Stimulated activated CD8-positive, alpha-beta memory T cell treated with anti-CD3 and anti-CD28 coated beads, Interleukin-12 subunit alpha, Interleukin-12 subunit beta, amount 100 ng/mL, for 1 hour (primary cell): ENCODE results near the gene HHLA2.

ENCODE experiments used
- DNase-seq: peaks from one replicate; pipeline ENCODE4 v3.0.0-alpha.2; 2020; ENCODE audit warnings: low read depth

HHLA2 gene

DNA sequence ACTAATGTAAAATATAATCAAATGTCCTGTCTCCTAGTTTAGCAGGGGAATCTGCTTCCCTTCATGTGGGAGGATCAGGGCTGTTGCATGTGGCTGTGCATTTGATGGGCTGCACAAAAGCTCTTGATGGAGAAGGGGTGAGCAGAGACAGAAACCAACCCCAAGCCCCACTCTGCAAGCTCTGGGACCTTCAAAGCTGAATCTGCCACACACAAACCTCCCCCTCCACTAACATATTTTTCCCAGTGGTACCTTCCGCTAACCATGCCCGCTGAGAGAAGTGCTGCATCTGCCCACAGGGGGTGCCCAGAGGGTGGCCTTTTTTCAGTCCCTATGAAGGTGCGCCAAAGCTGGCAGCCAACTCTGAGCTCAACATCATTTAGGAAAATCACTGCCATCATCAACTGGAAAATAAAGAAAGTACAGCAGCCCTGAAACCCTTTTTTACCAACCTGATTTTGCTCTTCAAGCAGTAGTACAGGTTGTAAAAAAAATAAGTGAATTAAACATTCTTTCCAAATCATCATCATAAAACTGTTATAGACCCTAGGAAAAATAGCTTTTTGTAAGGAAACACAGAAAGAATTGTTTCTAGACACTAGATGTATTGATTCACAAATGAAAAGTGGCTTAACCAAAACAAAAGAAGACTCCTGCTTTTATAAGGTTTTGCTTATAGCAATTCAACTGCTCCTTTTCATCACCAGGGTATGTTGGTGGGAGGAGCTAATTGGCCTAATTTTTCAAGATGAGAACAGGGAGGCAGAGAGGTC lies 97.0 kb downstream of the HHLA2 start:
- DNase-seq: no peak

DNA sequence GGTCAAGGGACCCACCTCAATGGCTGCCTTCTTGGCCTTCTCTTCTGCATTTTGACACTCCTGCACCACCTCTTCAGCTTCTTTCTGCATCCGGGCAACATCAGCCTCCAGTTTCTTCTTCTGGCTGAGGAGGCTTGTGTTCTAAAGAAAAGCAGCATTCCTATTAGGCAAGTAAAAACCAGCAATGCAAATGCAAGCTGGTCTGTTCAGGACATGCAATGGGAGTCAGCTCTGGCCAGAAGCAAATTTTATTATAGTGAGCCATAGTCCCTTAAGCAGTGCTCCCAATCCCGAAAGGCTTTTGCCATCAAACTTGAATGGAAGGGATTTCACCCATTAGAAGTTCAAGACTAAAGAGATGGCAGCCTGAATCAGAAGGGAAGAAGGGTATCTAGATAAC lies 97.7 kb downstream of the HHLA2 start:
- no peak for DNase-seq

DNA sequence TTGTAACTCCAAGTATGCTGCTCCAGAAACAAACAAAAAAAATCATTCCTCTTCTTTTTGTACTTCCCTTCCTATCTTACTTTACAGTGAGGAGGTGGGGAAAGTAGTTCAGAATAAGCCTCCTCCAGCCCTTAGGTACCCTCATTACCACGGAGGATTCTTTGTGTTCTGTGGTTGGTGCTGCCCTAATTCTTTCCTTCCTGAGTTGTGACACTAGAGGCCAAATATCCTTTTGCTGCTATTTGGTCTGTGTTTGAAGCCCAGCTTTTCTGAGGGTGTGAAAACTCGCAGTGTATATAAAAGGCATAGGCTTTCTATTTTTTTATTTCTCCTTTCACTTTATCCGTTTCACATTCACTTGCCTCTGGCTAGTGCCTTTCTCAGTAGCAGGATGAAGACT lies 98.2 kb downstream of the HHLA2 start:
- DNase-seq: no peak

DNA sequence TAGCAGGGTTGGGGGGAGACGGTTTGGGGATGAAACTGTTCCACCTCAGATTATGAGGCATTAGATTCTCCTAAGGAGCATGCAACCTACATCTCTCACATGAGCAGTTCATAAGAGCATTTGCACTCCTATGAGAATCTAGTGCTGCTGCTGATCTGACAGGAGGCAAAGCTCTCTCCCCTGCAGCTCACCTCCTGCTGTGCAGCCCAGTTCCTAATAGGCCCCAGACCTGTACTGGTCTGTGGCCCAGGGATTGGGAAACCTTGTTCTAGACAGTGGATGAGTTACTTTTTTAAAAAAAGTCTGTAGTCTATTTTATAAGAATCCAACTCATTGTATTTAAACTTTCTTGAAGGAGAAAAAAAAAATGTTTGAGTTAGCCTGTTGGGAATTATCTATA lies 100.0 kb downstream of the HHLA2 start:
- DNase-seq: no peak

DNA sequence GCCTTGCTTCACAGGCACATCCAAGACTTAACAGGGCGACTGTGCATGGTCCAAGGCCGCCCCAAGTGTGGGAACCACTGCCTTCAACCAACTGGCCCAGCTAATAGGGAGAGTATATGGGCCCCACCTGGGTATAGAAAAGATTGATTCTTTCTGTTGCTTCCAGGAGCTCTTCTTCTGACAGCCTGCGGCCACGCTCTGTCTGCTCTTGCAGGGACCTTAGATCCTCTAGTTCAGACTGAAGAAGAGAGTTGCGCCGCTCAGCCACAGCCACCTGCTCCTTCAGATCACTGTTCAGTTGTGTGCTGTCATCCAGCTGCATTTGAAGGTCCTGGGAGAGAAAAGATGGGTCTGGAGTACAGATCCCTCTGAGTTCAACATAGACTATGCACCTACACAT lies 102.2 kb downstream of the HHLA2 start:
- no peak for DNase-seq

DNA sequence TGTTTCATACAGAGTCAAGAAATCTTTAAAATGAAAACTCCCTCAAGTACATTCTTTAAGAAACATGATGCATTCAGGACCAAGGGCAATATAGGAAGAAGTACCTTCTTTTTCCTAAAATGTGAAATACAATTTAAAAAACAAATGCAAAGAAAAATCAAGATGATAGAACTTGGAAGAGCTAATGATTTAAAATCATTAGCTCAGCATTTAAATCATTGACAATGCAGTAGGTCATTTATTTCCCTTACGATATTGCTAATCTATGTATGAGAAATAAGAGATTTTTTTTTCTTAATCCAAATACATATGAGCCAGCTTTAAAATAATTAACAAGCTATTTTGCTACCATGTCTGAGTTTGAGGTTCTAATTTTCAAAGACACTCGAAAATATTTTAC lies 105.5 kb downstream of the HHLA2 start:
- no peak for DNase-seq

DNA sequence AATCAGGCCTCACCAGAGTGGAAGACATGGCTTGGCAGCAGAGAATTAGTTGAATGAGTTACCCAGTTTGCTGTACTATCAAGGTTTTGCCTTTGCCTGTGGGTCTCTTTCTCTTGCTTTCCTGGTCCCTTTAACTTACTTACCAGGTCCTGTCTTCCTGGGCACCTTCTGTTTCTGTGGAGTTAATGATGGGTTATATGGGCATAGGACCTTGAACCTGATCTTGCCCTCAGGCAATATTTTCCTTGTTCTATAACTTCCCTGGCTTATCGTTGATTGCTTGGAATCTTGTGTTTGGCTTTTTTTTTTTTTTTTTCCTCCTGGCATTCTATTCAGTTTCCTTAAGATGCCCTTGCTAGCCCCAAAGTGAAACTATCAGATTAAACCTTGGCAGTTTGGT lies 106.8 kb downstream of the HHLA2 start:
- no peak for DNase-seq

DNA sequence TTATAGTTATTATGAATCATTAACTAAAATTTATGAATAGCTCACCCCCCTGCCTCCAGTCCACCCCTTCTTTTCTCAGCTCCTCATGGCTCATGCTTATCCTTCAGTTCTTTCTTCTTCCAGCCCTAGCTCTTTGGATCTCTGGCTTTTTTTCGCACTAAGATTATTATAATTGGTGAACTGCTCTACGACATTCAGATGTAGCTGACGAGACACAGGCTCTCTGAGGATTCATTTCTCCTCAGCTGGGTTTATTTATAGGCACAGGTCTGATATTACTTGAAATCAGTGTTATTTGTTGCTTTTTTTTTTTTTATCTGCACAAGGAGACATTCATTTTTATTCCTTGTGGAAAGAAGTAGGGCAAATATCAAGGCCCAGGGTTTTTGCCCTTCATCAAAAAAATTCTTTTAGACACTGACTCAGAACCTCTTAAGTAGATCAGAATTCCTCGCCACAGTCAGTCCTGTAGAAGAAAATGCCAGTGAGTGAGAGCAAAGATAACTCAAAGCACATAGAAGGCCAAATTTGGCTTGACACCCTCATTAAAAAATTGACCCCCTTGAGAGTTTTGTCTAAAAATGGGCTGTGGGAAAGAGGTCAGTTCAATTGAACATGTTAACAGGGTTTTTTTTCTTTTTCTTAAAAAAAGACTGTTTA lies 107.5 kb downstream of the HHLA2 start:
- DNase-seq: no peak

DNA sequence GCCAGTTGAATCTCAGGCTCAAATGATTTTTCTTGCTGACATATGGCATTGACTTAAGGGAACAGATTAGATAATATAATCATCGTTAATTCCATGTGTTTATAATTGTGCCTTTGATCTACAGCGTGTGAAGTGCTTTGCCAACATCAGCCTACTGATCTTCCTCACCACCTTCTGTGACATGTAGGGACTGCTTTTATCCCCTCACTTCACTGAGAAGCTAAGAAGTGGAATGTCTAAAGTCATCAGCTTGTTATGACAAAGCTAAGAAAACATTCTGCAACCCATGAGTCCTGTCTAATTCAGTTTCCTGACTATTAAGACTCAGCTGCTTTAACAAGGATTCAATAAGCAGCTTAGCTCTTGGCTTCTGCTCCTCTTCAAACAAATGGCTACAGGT lies 108.0 kb downstream of the HHLA2 start:
- no peak for DNase-seq

DNA sequence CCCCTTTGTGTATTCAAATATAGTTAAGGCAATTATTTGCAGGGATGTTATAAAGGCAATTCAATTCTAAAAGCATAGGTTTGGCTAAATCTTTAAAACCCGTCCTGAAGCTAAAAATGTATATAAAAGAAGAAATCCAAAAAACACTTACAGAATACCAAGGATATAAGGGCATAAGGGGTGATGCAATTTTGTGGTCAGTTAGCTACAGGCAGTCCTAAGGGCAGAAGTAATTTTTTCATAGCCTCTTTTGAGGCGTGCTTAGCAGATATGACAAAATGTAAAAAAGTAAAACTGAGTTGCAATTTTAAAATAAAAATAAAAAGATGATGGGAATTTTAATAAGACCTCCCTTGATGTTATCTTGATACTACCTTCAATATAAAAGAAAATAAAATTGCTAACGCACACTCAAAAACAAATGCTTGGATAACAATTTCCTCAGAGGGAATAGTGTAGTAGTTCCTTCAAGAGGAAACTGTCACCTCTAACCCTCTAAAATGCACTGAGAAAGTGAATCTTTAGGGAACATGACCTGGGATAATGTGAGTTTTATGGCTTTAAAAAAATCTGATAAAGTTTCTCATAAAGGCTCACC lies 109.8 kb downstream of the HHLA2 start:
- DNase-seq: no peak

DNA sequence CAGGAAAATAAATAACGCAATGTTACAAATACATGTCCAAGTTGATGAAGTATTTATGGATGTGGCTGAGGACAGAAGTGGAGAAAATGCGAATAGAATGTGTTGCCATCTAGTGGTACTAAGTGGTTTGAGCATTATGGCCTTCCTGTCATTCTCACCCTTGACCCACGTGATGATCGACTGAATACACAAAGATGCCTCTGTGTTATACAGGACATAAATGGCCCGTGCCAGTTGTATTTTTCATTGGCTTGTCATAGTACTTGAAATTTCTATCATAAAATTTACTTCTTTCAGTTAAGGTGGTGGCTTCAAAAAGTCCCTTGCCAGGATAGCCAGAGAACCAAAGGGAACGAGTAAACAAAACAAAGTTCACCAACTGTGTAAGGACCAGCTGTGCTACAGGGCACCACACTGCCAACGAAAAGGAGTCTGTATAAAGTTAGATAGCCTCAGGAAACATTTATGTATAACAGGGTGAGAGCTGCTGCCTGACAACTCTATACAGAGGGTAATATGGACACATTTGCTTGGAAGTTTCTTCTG lies 110.4 kb downstream of the HHLA2 start:
- no peak for DNase-seq

DNA sequence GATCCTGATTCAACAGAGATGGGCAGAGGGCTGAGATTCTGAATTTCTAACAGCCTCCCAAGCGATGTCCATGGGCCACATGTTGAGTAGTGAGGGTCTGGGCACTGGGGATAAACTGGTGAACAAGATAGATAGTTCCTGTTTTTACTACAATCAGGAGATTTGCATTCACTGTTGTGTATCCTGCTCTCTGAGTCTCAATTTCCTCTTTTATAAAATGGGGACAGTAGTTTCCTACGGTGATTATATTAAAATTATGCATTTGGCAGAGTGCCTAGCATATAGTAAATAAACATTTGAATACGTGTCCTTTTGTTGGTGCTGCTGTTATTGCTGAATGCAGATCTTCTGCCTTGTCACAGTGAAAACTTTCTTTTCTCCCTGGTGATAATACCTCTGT lies 111.5 kb downstream of the HHLA2 start:
- no peak for DNase-seq

DNA sequence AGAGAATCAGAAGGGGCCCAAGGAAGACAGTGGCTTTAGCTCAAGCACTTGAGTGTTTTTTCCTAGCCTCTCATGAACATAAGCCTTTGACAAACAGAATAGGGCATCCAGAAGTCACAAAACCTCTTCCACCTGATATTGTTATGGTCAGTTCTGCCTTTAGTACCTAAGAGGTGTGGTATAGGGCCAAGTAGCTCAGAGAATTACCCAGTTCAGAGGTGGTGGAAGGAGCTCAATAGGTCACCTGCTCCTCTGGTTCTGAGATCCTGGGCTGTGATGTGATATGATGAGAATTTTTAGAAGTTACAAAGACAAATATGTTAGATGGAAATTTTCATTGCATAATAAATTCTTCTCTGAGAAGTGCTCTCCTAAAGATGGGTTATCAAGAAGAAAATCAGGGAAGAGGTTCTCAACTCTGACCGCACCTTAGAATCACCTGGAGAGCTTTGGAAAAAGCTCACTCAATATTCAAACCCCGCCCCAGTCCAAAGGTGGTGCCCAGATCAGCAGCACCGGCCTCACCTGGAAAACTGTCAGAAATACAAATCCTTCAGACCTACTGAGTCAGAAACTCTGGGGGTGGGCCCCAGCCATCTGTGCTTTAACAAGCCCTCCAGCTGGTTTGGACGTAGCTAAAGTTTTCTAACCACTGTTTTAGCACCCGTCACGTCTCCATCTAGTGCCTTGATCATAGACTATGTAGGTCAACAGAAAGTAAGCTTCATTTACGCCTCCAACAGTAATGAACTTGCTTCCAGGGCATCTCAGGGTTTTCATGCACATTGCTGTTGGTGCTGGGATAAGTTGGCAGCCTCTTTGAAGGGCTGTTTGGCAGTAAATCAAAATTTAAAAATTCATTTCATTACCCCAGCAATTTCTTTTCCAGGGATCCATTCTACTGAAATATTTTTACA lies 112.8 kb downstream of the HHLA2 start:
- DNase-seq: no peak

DNA sequence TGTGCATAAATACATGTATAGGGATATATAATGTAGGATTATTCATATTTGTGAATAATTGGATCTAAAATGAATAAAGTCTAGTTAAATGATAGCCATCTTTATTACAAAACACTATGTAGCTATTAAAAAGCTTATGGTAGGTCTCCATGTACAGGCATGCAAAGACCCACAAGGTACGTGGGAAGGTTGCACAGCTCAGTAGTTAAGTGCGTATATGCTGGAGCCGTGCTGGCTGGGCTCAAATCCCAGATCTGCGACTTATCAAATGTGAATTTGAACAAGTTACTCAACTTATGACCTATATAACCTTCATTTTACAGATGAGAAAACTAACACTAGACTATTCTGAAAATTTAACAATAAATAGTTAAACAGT lies 113.4 kb downstream of the HHLA2 start:
- DNase-seq: no peak

DNA sequence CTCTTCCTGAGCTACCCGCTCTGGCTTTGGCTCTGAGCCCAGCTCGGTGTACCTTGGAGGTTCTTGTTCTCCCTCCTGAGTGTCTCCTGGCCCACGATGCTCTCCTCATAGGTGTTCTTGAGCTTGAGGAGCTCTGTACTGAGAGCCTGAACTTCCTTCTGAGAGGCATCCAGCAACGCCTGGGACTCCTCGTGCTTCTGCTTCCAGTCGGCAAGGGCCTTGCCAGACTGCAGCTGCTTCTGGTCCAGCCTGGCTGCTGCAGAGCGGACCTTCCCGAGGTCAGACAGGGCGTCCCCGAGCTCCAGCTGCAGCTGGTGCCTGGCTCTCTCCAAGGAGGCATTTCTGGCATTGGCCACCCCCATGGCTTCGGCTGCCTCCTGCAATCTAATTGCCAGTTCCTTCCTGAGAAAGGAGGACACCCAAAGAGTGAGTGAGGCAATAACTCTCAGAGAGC lies 114.2 kb downstream of the HHLA2 start:
- no peak for DNase-seq

DNA sequence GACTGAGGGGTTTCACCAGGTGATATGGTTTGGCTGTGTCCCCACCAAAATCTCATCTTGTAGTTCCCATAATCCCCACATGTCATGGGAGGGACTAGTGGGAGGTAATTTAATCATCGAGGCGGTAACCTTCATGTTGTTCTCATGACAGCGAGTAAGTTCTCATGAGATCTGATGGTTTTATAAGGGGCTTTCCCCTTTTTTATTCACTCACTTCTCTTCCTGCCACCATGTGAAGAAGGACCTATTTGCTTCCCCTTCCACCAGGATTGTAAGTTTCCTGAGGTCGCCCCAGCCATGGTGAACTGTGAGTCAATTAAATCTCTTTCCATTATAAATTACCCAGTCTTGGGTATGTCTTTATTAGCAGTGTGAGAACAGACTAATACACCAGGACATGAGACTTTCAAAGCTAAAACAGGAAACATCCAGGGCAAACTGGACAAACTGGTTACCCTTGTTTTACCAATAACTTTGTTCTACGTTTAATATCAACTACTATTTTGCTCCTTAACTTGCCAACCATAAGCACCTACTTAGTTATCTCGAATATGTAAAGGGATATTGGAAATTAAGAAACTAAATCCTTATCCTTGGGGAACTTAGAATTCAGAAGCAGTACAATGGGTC lies 115.9 kb downstream of the HHLA2 start:
- no peak for DNase-seq

DNA sequence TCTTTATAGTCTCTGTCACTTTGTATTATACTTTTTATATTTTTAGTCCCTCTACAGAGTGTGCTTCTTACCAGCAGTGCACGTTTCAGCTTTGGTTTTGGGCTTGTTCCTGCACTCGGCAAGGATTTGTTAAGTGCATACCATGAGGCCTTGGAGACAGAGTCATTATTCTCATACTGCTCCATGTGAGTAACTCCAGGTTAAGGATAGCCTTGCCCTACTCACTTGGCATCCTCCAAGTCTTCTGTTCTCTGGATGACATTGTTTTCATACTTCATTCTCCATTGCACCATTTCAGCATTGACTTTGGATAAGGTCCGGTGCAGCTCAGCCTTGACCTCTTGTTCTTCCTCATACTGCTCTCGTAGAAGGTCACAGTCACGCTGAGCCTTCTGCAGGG lies 117.7 kb downstream of the HHLA2 start:
- DNase-seq: no peak

DNA sequence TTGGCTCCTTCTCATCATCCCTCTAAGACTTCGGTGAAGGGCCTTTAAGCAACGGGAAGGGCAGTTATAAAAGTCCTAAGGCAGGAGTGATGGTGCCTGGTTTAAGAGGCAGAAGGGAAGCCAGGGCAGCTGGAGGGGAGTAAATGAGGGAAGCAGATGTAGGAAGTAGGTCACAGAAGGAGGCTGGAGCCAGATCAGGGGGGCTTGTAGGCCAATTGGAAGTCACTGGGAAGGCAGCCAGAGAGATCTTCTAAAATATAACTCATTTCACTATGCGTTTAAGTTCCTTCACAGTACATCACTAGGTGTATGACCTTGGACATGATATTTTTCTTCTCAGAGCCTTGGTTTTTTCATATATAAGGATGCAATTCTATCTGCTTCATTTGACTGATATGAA lies 119.3 kb downstream of the HHLA2 start:
- DNase-seq: no peak

DNA sequence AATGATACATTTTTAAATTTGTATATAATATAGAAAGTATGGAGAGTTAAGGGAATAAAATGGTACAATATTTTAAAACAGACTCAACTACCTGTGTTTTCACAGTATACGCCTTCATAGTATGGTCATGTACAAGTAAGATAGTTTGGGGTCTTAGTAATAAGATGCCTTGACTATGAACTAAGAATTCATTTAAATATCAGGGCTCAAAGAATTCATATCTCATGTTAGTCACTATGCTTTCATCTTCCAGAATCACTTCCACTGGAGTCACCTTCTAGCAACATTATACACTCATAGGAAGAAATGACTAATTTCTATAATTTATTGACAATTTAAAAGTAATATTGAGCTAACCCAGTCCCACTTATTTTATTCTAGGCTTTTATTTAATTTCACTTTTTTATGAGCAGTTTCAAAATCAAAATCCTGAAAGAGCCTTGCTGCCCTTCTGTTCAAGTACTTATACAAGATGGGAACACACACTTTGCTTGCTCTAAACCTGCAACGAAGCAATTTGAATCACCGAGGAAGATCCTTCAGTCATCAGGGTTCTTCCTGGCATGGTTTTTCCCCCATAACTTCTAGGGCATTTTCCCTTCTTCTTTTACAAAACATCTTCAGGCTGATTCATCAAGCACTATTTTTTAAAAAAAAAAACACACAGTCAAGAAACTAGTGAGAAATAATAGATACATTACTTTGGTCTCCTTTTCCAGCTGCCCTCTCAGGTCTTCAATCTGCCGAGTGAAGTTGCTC lies 119.9 kb downstream of the HHLA2 start:
- no peak for DNase-seq

DNA sequence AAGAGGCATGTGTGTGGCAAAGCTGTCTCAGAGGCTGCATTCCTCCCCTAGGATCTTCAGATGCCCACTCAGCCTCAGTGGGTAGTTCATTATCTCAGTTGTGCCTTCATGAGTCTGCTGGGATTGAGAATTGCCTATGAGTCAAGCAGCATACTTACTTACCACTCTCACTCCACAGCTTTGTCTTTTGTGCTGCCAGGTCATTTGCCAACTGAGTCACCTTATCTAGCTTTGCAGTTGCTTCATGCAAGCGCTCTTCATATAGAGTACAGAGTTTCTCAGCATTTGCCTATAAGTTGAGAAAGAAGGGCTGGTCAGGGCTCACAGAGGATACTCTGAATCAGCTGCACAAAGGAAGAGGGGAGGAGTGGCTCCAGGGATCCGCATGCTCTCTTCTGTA lies 124.6 kb downstream of the HHLA2 start:
- DNase-seq: no peak
